GM18499 (cell line): ENCODE data around the gene ZNF117.
"Not testable (repeated sequence)": the region's sequence is repeated elsewhere in the genome, so short reads cannot be mapped to it uniquely, and the experiment has no call there.

Source experiments
- ATAC-seq: cut with Tn5 transposase; IDR thresholded peaks from one replicate; pipeline ENCODE4 v1.9.1; 2021; ENCODE audit warnings: moderate number of reproducible peaks; ENCODE audit not compliant: insufficient read depth, unreplicated experiment

Gene ZNF117

GRCh38 chr7:64990936-64991335, at the start of gene ZNF117:
TSS of gene ZNF117 (minus strand) at chr7:64991036.
- ATAC-seq = no peak

- ATAC-seq = peak; percentile 9
Measured at GRCh38 chr7:65038767-65039166, 47.9 kb upstream of the ZNF117 start.

DNA sequence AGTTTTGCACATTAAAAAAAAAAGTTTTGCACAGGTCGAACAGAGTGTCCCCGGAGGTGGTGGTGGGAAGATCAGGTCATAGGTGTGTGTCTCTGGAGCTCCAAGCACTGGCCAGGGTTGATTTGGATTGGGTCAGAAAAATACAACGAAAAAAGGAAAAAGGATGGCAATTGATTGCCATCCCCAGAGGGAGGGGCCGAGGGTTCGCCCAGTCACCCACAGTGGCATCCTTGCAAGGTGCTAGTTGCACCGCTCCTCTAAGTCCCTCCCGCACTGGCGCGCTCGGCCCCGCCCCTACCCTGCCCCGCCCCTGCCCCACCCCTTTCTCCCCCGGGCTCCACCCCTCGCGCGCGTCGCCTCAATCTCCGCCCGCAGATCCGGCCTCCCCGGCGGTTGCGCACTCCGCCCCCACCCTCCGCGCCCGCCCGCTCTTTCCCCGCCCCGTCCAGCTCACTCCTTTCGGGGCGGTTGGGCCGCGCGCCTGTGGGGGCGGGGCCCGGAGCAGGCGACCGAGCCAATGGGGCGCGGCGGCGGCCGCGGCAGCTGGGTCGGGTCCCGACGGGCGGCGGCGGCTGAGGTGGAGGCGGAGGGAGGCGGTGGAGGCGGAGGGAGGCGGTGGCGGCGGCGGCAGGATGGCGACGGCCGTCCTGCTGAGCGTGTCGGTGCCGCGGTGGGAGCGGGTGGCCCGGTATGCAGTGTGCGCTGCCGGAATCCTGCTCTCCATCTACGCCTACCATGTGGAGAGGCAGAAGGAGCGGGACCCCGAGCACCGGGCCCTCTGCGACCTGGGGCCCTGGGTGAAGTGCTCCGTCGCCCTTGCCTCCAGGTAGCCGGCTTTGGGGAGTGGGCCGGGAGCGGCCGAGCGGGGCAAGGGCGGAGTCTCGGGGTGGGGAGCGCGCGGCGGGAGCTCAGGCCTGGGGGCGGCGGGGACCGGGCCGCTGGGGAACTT, 47.2 kb upstream of the ZNF117 start:
- ATAC-seq = peak; percentile 52

- ATAC-seq = peak; percentile 30
Measured at GRCh38 chr7:65036526-65036925, 45.7 kb upstream of the ZNF117 start.

DNA sequence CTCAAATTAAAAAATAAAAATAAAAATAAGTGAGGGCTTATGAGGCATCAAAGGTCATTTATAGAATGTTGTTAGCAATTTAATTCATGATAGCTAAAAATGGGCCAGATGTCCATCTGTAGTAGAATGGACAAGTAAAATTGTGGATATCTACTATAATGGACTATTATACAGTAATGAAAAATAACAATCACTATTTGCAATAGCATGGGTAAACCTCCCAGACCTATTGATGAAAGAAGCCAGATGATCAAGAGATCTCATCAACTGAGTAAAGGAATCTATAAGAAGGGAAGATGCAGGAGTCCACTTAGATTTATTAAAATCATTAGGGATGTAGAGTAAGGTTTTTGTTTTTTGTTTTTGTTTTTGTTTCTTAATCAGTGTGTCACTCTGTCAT, 44.6 kb upstream of the ZNF117 start:
- ATAC-seq = not testable (repeated sequence)

DNA sequence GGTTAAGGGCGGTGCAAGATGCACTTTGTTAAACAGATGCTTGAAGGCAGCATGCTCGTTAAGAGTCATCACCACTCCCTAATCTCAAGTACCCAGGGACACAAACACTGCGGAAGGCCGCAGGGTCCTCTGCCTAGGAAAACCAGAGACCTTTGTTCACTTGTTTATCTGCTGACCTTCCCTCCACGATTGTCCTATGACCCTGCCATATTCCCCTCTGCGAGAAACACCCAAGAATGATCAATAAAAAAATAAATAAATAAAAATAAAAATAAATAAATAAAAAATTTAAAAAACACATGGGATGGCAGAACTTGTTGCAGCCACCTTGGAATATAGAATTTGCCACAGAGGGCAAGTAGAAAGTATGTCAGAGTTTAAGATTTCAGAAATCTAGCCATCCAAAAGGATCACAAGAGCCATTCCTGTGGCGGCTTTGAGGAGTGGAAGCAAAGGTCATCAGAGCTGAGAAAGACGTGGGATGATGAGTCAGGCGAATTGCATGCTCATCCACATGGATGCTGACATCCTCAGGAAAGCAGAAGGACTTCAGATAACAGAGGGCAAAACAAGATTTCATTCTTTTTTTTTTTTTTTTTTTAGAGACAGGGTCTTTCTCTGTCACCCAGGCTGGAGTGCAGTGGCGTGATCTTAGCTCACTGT, 43.4 kb upstream of the ZNF117 start:
- ATAC-seq = not testable (repeated sequence)

- ATAC-seq = not testable (repeated sequence)
Measured at GRCh38 chr7:65033391-65033790, 42.6 kb upstream of the ZNF117 start.

GRCh38 chr7:65025023-65025422, 34.2 kb upstream of the ZNF117 start:
- ATAC-seq = not testable (repeated sequence)

- ATAC-seq = not testable (repeated sequence)
Measured at GRCh38 chr7:65020978-65021377, 30.1 kb upstream of the ZNF117 start.

DNA sequence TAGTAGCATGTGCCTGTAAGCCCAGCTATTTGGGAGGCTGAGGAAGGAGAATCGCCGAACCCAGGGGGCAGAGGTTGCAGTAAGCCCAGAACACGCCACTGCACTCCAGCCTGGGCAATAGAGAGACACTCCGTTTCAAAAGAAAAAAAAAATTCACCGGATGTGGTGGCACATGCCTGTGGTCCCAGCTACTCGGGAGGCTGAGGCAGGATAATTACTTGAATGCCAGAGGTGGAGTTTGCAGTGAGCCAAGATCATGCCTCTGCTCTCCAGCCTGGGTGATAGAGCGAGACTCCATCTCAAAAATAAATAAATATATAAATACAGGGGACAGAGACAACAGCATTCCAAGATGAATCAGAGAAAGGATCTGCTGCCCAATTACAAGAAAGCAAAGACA, 19.0 kb upstream of the ZNF117 start:
- not testable (repeated sequence) for ATAC-seq

- ATAC-seq = not testable (repeated sequence)
Measured at GRCh38 chr7:65009394-65009793, 18.6 kb upstream of the ZNF117 start.

GRCh38 chr7:65007036-65007435, 16.2 kb upstream of the ZNF117 start:
- ATAC-seq = not testable (repeated sequence)

- ATAC-seq = peak; percentile 100
Measured at GRCh38 chr7:65006094-65006992, 15.5 kb upstream of the ZNF117 start, which contains the start of gene ERV3-1. TSS of gene ERV3-1 (minus strand) at chr7:65006687. CDS start at chr7:64993026, 13,661 bp downstream.

GRCh38 chr7:65004575-65004974, 13.7 kb upstream of the ZNF117 start:
- ATAC-seq = no peak

DNA sequence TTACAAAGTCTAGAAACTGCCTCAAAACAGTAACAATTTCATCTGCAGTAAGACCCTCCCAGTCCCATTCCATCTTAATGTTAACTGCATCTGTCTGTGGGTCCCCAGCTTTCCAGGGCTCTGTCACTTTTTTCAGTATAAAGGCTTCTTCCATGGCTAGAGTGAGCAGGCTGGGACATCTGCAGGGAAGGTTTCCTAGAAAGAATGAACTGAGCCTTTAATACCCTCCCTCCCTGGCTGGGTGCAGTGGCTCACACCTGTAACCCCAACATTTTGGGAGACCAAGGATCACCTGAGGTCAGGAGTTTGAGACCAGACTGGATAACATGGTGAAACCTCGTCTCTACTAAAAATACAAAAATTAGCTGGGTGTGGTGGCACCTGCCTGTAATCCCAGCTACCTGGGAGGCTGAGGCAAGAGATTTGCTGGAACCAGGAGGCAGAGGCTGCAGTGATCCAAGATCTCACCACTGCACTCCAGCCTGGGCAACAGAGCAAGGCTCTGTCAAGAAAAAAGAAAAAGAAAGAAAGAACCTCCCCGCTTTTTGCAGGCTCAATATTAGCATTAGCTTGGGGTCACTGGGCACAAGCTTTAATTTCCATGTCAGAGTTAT, 12.2 kb upstream of the ZNF117 start:
- ATAC-seq = no peak

GRCh38 chr7:65001291-65001814, 10.5 kb upstream of the ZNF117 start:
- no peak for ATAC-seq

GRCh38 chr7:64999165-65000004, 8.5 kb upstream of the ZNF117 start:
- ATAC-seq = peak; percentile 92

DNA sequence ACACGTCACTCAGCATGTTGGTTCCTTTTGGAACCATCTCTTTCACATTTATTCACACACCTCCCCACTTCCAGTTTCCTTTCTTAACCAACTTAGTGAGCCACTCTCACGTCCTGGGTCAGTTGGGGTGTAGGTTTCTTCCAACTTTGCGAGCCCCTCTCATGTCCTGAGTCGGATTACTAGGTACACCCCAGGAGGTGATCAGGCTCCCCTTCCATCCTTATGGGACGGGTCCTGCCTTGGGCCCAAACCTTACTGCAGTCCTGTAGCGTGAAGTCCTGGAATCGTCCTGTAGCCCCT, 8.0 kb upstream of the ZNF117 start:
- ATAC-seq = no peak

DNA sequence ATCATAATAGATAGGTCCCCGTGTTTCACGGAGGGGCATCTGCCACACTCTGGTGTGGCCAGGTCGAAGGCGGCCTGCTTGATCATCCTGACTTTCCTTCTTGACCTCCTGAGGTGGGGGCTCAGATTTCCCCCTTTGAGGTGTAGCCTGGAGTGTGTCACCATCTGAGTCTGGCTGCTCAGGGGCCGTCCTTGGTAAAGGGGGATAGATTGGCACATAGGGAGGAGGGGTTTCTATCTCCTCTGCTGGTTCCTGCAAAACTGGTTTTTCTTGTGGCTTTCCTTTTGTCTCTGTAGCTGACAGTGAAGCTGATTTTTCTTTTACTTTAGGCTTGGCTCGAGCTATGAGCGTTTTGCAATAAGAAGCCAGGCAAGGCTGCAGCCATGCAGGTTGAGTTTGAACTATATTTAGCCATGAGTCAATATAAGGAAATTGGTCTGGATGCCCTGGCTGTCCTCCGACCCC, 7.1 kb upstream of the ZNF117 start:
- no peak for ATAC-seq
